MM.1S (cell line): ENCODE measurements around the gene TATDN2.

Experiments used
- CTCF ChIP-seq: fragments of 300-600 bp; sonication (generic); IDR thresholded peaks from 2 replicates; pipeline ENCODE4 v1.5.1; 2016; ENCODE audit warnings: antibody characterized with exemption, low read length, mixed read lengths
- EZH2 ChIP-seq: fragments of 300-600 bp; sonication (generic); optimal IDR thresholded peaks from 2 replicates; pipeline ENCODE3; 2017; ENCODE audit warnings: low read depth, mild to moderate bottlenecking, antibody characterized with exemption, low read length, mixed read lengths
- EZH2phosphoT487 ChIP-seq: fragments of 300-600 bp; sonication (generic); IDR thresholded peaks from 2 replicates; pipeline ENCODE4 v1.6.1; 2018; ENCODE audit warnings: antibody characterized with exemption, low read length

- TF ChIP-seq CTCF, result no peak
- TF ChIP-seq EZH2phosphoT487, result no peak
- TF ChIP-seq EZH2, result no peak
These were observed 31.9 kb downstream of the TATDN2 start for GRCh38 chr3:10280177-10280529.
